Ishikawa (cell line): ENCODE data around the gene COLQ.

Source experiments
- CEBPB ChIP-seq: IDR thresholded peaks from 2 replicates; pipeline ENCODE4 v1.6.1; 2012
- CREB1 ChIP-seq: IDR thresholded peaks from 2 replicates; pipeline ENCODE4 v1.6.1; 2012; ENCODE audit warnings: low read depth
- EGR1 ChIP-seq: IDR thresholded peaks from 2 replicates; pipeline ENCODE4 v1.6.1; 2012
- EP300 ChIP-seq: IDR thresholded peaks from 2 replicates; pipeline ENCODE4 v1.6.1; 2012; ENCODE audit warnings: borderline replicate concordance
- FOXM1 ChIP-seq: IDR thresholded peaks from 2 replicates; pipeline ENCODE4 v1.6.1; 2012; ENCODE audit warnings: low read depth, borderline replicate concordance
- MAX ChIP-seq: IDR thresholded peaks from 2 replicates; pipeline ENCODE4 v1.6.1; 2012
- NFIC ChIP-seq: IDR thresholded peaks from 2 replicates; pipeline ENCODE4 v1.6.1; 2012
- RAD21 ChIP-seq: IDR thresholded peaks from 2 replicates; pipeline ENCODE4 v1.6.1; 2012; ENCODE audit warnings: low read depth
- REST ChIP-seq: IDR thresholded peaks from 2 replicates; pipeline ENCODE4 v1.6.1; 2012; ENCODE audit warnings: low read depth, mild to moderate bottlenecking
- TAF1 ChIP-seq: IDR thresholded peaks from 2 replicates; pipeline ENCODE4 v1.6.1; 2012; ENCODE audit warnings: low read depth, mild to moderate bottlenecking
- TCF12 ChIP-seq: IDR thresholded peaks from 2 replicates; pipeline ENCODE4 v1.6.1; 2012; ENCODE audit warnings: low read depth
- TEAD4 ChIP-seq: IDR thresholded peaks from 2 replicates; pipeline ENCODE4 v1.6.1; 2012
- USF1 ChIP-seq: IDR thresholded peaks from 2 replicates; pipeline ENCODE4 v1.6.1; 2012
- YY1 ChIP-seq: IDR thresholded peaks from 2 replicates; pipeline ENCODE4 v1.6.1; 2012; ENCODE audit warnings: low read depth
- ZBTB7A ChIP-seq: IDR thresholded peaks from 2 replicates; pipeline ENCODE4 v1.6.1; 2012; ENCODE audit warnings: low read depth

COLQ gene

DNA sequence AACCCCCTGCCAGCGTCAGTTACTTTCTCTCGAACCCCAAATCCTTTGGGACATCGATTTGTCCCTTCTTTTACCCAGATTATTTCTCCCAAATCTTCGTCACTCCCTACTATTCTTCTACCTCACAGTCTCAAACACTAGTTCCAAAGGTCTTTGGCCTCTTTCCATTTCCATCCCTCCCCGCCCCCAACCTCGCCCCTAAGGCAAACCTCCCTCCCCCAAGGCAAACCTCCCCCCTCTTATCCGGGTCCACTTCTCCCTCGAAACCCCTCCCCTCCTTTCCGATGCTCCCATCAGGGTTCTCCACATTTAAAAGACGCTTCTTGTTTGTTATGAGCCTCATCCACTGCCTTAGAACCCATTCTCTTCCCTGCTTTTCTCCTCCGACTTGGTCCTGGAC is 93.5 kb downstream of the COLQ start:
- TF ChIP-seq FOXM1 = no peak

GRCh38 chr3:15427182-15427880 is 94.2 kb downstream of the COLQ start, which contains the start of the genes EAF1 and METTL6:
Gene EAF1, plus strand, starts transcription at chr3:15427598. Its CDS starts 182 bp downstream, at chr3:15427780.
Gene METTL6, minus strand, starts transcription at chr3:15427544. Its CDS starts 1,033 bp downstream, at chr3:15426511.
- TF ChIP-seq TCF12 = 0 out of 2 replicates have a peak, but pooled peaks have one; percentile 2
- TF ChIP-seq ZBTB7A = no peak
- TF ChIP-seq NFIC = no peak
- 0 out of 2 replicates have a peak, but pooled peaks have one; percentile 34 for TF ChIP-seq TEAD4
- no peak for TF ChIP-seq FOXM1
- TF ChIP-seq USF1 = no peak
- 0 out of 2 replicates have a peak, but pooled peaks have one; percentile 58 for TF ChIP-seq EGR1
- no peak for TF ChIP-seq CEBPB
- TF ChIP-seq REST = no peak
- TF ChIP-seq MAX = peak; percentile 66
- TF ChIP-seq RAD21 = no peak
- TF ChIP-seq TAF1 = peak; percentile 76; the same call in 1 of the 2 replicates
- no peak for TF ChIP-seq EP300
- TF ChIP-seq YY1 = peak; percentile 75; the same call in 1 of the 2 replicates
- TF ChIP-seq CREB1 = no peak

DNA sequence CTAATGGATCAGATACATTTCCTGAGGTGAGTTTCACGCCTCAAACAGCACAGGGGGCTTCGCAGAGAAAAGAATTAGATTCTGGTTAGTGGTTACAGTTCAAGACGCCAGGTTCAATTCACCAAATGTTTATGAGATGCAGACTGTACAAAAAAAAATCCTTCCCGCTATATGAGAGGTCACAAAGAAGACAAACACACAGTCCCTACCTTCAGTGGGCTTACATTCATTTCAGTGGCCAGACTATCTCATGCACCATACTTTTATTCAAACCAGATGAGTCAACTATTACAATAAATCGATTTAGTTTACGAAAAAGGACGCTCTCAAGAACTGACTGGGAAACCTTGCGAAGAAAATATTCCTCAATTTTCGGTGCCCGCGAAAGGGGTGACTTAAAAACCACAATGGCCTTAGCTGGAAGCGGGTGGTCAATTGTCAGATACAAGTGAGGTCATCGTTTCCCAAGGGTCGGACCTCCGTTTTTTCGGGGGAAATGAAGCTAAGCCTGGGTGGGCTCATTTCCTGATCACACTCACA is 94.9 kb downstream of the COLQ start:
- no peak for TF ChIP-seq EP300
- no peak for TF ChIP-seq RAD21
- TF ChIP-seq TCF12 = no peak
- TF ChIP-seq NFIC = no peak
- no peak for TF ChIP-seq REST
- no peak for TF ChIP-seq FOXM1
- no peak for TF ChIP-seq TEAD4
- TF ChIP-seq MAX = no peak
- TF ChIP-seq CREB1 = no peak
- no peak for TF ChIP-seq CEBPB
- no peak for TF ChIP-seq USF1

DNA sequence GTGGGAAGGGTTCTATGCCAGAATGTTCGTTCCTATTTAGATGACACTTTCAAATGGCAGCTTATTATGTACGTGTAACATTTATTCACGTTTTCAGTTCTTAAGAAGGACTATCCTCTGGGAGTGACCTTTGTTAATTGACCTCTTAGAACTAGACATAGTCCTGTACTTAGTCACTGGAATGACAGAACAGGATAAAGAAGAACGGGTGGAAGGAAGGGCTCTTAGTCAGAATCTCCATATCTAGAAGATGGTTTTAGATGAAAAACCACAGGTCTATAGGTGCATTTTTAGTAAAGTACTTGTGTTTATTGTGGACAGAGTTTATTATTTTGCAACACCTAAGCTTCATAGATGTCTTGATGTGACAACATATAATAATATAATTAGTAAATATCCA is 100.6 kb downstream of the COLQ start:
- TF ChIP-seq MAX (no peak), RAD21 (no peak), EGR1 (no peak), CEBPB (no peak)

- no peak for TF ChIP-seq TEAD4
- no peak for TF ChIP-seq MAX
- TF ChIP-seq USF1 = no peak
- no peak for TF ChIP-seq FOXM1
- no peak for TF ChIP-seq NFIC
- TF ChIP-seq ZBTB7A = no peak
- no peak for TF ChIP-seq YY1
- TF ChIP-seq TAF1 = no peak
- no peak for TF ChIP-seq CREB1
- no peak for TF ChIP-seq CEBPB
Observed at GRCh38 chr3:15409774-15410173, 111.7 kb downstream of the COLQ start.
